HCEC 1CT (cell line): Measurements from ENCODE around the gene NTRK2.
"Not testable (repeated sequence)": the region's sequence is repeated elsewhere in the genome, so short reads cannot be mapped to it uniquely, and the experiment has no call there.

Experiments used
- DNase-seq: peaks from one replicate; pipeline ENCODE4 v3.0.0-alpha.2; 2017

Gene NTRK2

GRCh38 chr9:85040821-85041465 lies 371.4 kb downstream of the NTRK2 start:
- no peak for DNase-seq

DNA sequence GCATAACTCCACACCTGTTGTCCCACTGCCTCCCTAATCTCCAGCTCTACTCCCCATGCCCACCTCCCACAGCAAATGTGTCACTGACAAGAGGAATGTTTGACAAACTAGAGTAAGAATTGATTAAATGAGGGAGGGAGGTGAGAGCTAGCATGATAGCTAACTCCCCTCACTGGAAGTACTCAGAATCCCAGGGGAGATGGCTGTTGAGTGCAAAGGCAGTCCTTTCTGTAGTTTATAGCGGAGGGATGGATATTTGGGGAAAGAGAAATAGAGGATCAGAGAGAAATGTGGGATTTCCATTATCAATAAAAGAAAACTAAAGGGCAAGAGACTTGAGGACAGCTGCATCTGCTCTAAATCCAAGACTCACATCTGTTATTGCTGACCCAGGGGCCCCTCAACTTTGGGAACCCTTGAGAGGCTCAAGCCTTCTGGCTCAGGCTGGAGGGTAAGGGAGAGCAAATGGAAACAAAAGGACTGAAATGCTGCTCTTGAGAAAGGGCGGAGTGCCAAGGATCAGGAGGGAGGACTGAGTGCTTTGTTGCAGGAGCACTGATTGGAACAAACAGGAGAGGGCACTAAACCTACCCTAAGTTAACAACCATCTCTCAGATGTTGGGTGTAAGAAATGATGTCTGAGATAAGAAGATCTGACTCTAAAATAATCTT lies 372.1 kb downstream of the NTRK2 start:
- DNase-seq = no peak

DNA sequence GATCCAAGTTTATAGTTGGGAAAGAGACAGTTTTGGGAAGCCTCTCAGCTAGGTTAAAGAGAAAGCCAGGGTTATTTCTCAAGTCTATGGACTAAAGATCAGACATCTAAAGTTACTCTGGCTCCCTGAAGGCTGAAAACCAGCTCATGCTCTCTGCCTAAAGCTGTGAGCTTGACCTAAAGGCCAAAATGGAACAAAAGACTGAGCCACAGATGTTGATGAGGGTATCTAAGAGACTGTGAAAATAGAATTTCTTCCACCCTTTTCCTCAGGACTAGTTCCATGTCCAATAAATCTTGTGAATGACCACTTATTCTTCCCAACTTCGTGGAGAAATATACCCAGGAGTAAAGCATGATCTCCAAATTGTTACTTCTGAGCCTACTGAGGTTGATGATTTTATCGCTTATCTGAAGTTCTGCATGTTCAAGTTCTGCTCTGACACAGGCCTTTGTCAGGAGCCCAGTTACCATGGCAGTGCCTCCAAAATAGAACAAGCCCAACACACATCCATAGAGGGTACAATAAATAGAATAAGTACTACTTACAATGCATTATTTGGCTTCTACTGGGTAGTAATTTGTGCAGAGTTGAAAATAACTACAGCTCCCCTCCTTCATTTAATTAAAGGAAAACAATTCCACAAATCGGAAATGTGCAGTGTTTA lies 373.6 kb downstream of the NTRK2 start:
- DNase-seq = no peak

DNA sequence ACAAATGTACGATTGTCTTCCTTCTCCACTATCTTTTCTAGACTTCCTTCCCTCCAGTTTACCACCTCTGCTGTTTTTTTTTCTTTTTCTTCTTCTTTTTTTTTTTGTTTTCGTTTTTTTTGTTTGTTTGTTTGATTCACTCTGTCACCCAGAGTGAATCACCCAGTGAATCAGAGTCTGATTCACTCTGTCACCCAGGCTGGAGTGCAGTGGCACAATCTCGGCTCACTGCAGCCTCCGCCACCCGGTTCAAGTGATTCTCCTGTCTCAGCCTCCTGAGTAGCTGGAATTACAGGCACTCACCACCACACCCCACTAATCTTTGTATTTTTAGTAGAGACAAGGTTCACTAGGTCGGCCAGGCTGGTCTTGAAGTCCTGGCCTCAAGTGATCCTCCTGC lies 375.7 kb downstream of the NTRK2 start:
- DNase-seq = no peak

DNA sequence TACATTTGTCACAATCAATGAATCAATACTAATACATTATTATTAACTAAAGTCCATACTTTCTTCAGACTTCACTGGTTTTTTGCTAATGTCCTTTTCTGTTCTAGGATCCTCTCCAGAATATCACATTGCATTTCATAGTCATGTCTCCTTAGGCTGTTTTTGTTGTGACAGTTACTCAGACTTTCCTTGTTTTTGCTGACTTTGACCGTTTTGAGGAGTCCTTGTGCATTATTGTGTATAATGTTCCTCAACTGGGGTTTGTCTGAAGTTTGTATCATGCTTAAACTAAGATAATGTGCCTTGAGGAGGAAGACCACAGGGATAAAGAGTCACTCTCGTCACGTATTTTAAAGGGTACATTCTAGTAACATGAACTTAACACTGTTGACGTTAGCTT lies 376.9 kb downstream of the NTRK2 start:
- no peak for DNase-seq

DNA sequence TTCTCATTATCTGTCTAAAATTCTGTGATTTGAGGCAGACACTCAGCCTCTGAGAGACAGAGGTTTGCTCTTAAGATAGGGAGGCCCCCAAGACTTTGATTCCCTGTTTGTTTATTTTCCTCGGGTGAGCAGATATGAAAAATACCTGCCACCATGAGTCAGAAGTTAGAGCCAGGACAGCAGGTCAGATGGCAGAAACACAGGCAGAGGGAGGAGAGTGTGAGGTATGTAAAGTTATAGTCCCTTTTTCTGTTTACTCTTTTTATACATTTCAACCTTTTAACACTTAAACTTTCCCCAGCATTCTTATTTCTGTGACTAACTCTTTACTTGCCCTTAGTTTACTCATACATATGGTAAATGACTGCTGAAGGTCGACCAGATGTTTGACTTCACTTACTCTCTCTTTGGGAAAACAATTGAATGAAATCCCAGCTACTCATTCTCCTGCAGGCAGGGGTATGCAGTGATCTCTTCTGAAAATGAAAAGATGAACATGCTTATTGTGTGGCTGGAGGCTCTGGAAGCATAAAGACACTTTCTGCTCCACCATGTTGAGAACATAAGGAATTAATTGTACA lies 383.8 kb downstream of the NTRK2 start:
- no peak for DNase-seq

- DNase-seq = no peak
These were observed 384.5 kb downstream of the NTRK2 start for GRCh38 chr9:85054017-85054416.

- no peak for DNase-seq
These were observed 386.1 kb downstream of the NTRK2 start for GRCh38 chr9:85055506-85056202.

- DNase-seq = no peak
These were observed 386.7 kb downstream of the NTRK2 start for GRCh38 chr9:85056203-85056572.

DNA sequence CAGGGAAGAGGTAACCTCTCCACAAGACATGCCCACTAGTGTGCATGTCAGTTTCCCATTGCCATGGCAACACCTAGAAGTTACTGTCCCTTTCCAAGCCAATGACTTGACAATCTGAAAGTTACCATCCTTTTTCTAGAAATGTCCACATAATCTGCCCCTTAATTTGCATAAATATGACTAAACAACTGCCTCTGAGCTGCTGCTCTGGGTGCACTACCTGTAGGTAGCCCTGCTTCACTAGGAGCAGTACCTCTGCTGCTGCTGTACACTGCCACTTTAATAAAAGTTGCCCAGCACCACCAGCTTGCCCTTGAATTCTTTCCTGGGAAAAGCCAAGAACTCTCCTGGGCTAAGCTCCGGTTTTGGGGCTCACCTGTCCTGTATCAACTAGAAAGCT lies 392.4 kb downstream of the NTRK2 start:
- no peak for DNase-seq

- DNase-seq = no peak
These were observed 393.0 kb downstream of the NTRK2 start for GRCh38 chr9:85062385-85063022.

DNA sequence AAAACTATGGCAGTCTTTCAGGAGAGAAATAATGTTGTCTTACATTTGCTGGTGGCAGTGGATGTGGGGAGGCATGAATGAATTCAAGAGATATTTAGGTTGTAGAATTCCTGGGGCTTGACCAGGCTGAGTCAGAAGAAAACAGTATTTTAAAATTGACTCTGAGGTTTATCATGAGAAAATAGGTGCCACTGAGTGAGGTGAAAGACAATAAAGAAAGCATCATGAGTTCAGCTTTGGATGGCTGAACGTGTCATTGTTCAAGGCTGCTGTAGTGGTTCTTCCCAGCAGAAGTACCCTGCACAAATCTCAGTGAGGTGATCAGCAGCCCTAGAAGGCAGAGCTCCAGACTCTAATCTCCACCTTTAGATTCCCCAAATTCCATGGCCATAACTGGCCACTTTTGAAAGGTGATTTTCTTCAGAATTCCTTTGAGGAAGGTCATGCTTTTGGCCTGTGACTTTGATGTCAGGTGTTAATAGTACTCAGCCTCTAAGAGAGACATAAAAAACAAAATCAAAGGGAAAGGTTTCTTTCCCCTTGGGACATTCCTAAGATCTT lies 395.4 kb downstream of the NTRK2 start:
- DNase-seq = no peak

GRCh38 chr9:85067792-85068191 lies 398.3 kb downstream of the NTRK2 start:
- DNase-seq = no peak

GRCh38 chr9:85069421-85069820 lies 399.9 kb downstream of the NTRK2 start:
- not testable (repeated sequence) for DNase-seq
